Type B pancreatic cell (in vitro differentiated cells): ENCODE data around the gene PDLIM5. TPM values are rescaled to one million over a fixed set of nuclear protein-coding genes. Genes with fewer than 3 reads are reported as not detected.

ENCODE experiments used
- DNase-seq: peaks from one replicate; pipeline ENCODE4 v3.0.0; 2021; ENCODE audit warnings: mixed read lengths; ENCODE audit not compliant: unreplicated experiment; ENCODE audit errors: extremely low spot score
- H3K27ac Mint-ChIP-seq: 2 replicates; pipeline ENCODE4 v1.8.0; 2021; ENCODE audit warnings: mild to moderate bottlenecking, mixed read lengths
- H3K27me3 Mint-ChIP-seq: 2 replicates; pipeline ENCODE4 v1.8.0; 2021; ENCODE audit warnings: mixed read lengths
- H3K36me3 Mint-ChIP-seq: 2 replicates; pipeline ENCODE4 v1.8.0; 2021; ENCODE audit warnings: mixed read lengths
- H3K4me1 Mint-ChIP-seq: one replicate; pipeline ENCODE4 v1.8.0; 2021; ENCODE audit warnings: mixed read lengths; ENCODE audit not compliant: unreplicated experiment
- H3K4me3 Mint-ChIP-seq: 2 replicates; pipeline ENCODE4 v1.8.0; 2021; ENCODE audit warnings: mild to moderate bottlenecking, mixed read lengths
- H3K9me3 Mint-ChIP-seq: 2 replicates; pipeline ENCODE4 v1.8.0; 2021; ENCODE audit warnings: mixed read lengths
- CTCF ChIP-seq: fragments of 200-600 bp; sonication (generic); conservative IDR thresholded peaks from 2 replicates; pipeline ENCODE4 v1.5.0; 2021; ENCODE audit warnings: antibody characterized with exemption, mild to moderate bottlenecking
- total RNA-seq: library from RNA; stranded (reverse); gene quantifications from 2 replicates; pipeline ENCODE4 v1.2.1, GENCODE V29; 2021; ENCODE audit warnings: low replicate concordance

PDLIM5 gene
- total RNA-seq, 1 donor from 2014 or later, result 76.7 TPM

- Mint-ChIP-seq H3K4me1 (no peaks in the 10 kb centered on the region), H3K27me3 (peaks cover 2% of the 10 kb centered on the region), H3K9me3 (peaks cover 8% of the 10 kb centered on the region), H3K36me3 (no peaks in the 10 kb centered on the region), H3K4me3 (no peak overlapping the region), H3K27ac (no peak overlapping the region)
- DNase-seq, result no peak
- no peak for TF ChIP-seq CTCF
These were observed 22.9 kb upstream of the PDLIM5 start for GRCh38 chr4:94428884-94429283.

DNA sequence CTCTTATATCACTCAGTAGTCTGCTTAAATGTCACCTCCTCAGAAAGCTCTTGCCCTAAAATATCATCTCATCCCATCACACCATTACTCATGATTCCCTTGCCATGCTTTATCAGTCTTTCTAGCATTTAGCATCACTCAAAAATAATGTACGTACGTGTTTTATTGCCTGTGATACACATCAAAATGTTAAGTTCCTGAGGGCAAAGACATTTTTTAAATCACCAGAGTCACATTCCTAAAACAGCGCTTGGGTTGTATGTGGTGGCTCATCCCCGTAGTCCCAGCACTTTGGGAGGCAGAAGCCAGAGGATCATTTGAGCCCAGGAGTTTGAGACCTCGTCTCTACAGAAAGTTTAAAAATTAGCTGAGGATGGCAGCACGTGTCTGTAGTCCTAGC lies 21.3 kb upstream of the PDLIM5 start:
- DNase-seq, result no peak
- Mint-ChIP-seq H3K36me3 (no peaks in the 10 kb centered on the region), H3K9me3 (no peaks in the 10 kb centered on the region), H3K4me1 (no peaks in the 10 kb centered on the region), H3K27ac (no peak overlapping the region), H3K4me3 (no peak overlapping the region), H3K27me3 (peaks cover 3% of the 10 kb centered on the region)
- TF ChIP-seq CTCF, result no peak

DNA sequence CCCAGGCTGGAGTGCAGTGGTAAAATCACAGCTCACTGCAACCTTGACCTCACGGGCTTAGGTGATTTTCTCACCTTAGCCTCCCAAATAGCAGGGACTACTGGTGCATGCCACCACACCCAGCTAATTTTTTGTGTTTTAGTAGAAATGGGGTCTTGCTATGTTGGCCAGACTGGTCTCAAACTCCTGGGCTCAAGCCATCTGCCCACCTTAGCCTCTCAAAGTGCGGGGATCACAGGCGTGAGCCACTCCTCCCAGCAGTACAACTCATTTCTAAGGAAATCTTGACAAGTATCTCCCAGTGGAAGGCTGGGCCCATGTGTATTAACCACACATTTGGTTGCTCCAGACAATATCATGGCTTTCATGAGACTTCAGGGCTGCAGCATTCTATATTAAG lies 20.4 kb upstream of the PDLIM5 start:
- Mint-ChIP-seq H3K27me3 (peaks cover 6% of the 10 kb centered on the region), H3K4me1 (no peaks in the 10 kb centered on the region), H3K4me3 (no peak overlapping the region), H3K36me3 (no peaks in the 10 kb centered on the region), H3K27ac (no peak overlapping the region), H3K9me3 (no peaks in the 10 kb centered on the region)
- no peak for TF ChIP-seq CTCF
- no peak for DNase-seq

GRCh38 chr4:94434505-94434904 lies 17.2 kb upstream of the PDLIM5 start:
- Mint-ChIP-seq H3K36me3 (no peaks in the 10 kb centered on the region), H3K27ac (no peak overlapping the region), H3K27me3 (peaks cover 11% of the 10 kb centered on the region), H3K4me3 (no peak overlapping the region), H3K9me3 (no peaks in the 10 kb centered on the region), H3K4me1 (no peaks in the 10 kb centered on the region)
- no peak for TF ChIP-seq CTCF
- DNase-seq, result no peak

- TF ChIP-seq CTCF, result no peak
- Mint-ChIP-seq H3K4me3 (no peak overlapping the region), H3K27me3 (peaks cover 11% of the 10 kb centered on the region), H3K9me3 (no peaks in the 10 kb centered on the region), H3K4me1 (no peaks in the 10 kb centered on the region), H3K36me3 (no peaks in the 10 kb centered on the region), H3K27ac (no peak overlapping the region)
- DNase-seq, result no peak
These were observed 15.9 kb upstream of the PDLIM5 start for GRCh38 chr4:94435874-94436273.

DNA sequence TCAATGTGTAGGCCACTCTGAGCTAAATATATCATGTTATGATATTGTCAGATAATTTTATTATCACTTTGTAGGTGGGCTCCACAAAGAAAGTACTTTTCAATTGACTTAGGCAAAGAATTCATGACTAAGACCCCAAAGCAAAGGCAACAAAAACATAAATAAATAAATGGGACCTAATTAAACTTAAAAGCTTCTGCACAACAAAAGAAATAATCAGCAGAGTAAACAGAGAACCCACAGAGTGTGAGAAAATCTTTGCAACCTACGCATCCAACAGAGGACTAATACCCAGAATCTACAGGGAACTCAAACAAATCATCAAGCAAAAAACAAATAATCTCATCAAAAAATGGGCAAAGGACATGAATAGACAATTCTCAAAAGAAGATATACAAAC lies 15.2 kb upstream of the PDLIM5 start:
- Mint-ChIP-seq H3K27ac (no peak overlapping the region), H3K27me3 (peaks cover 11% of the 10 kb centered on the region), H3K36me3 (no peaks in the 10 kb centered on the region), H3K4me1 (no peaks in the 10 kb centered on the region), H3K9me3 (no peaks in the 10 kb centered on the region), H3K4me3 (no peak overlapping the region)
- DNase-seq, result no peak
- TF ChIP-seq CTCF, result no peak
